Measurements from ENCODE around the gene SH3RF3. TPM values are rescaled to one million over a fixed set of nuclear protein-coding genes. Genes with fewer than 3 reads are reported as not detected.

Gene SH3RF3
- polyA plus RNA-seq, 1 donor, result 4.0 TPM

GRCh38 chr2:109435901-109436598 is 307.0 kb downstream of the SH3RF3 start:
- DNase-seq, result no peak

- DNase-seq, result no peak
Observed at GRCh38 chr2:109436610-109437225, 307.7 kb downstream of the SH3RF3 start.

GRCh38 chr2:109437325-109438090 is 308.5 kb downstream of the SH3RF3 start:
- no peak for DNase-seq

- DNase-seq, result no peak
Observed at GRCh38 chr2:109438146-109438545, 309.1 kb downstream of the SH3RF3 start.

GRCh38 chr2:109438773-109439389 is 309.9 kb downstream of the SH3RF3 start:
- no peak for DNase-seq

GRCh38 chr2:109439390-109439786 is 310.4 kb downstream of the SH3RF3 start:
- no peak for DNase-seq

- no peak for DNase-seq
Observed at GRCh38 chr2:109439986-109440385, 311.0 kb downstream of the SH3RF3 start.

- DNase-seq, result no peak
Observed at GRCh38 chr2:109440499-109441156, 311.6 kb downstream of the SH3RF3 start.

GRCh38 chr2:109442715-109443319 is 313.8 kb downstream of the SH3RF3 start:
- no peak for DNase-seq

- DNase-seq, result no peak
Observed at GRCh38 chr2:109444916-109445315, 315.9 kb downstream of the SH3RF3 start.

GRCh38 chr2:109446278-109447131 is 317.5 kb downstream of the SH3RF3 start:
- DNase-seq, result no peak

GRCh38 chr2:109447251-109447661 is 318.3 kb downstream of the SH3RF3 start:
- DNase-seq, result peak; percentile 47

GRCh38 chr2:109447776-109448175 is 318.8 kb downstream of the SH3RF3 start:
- DNase-seq, result no peak

- DNase-seq, result no peak
Observed at GRCh38 chr2:109448207-109448606, 319.2 kb downstream of the SH3RF3 start.

GRCh38 chr2:109448946-109449788 is 320.2 kb downstream of the SH3RF3 start:
- no peak for DNase-seq

- DNase-seq, result no peak
Observed at GRCh38 chr2:109450574-109451273, 321.7 kb downstream of the SH3RF3 start.

GRCh38 chr2:109451671-109452070 is 322.7 kb downstream of the SH3RF3 start:
- DNase-seq, result no peak

GRCh38 chr2:109452318-109453305 is 323.6 kb downstream of the SH3RF3 start:
- no peak for DNase-seq
